GM23248 (cell line): ENCODE data around the gene LAMA5. TPM values are rescaled to one million over a fixed set of nuclear protein-coding genes. Genes with fewer than 3 reads are reported as not detected.

Experiments used
- DNase-seq: peaks from one replicate; pipeline ENCODE4 v3.0.0-alpha.2; 2015
- H2AFZ ChIP-seq: fragments of 200-600 bp; sonication (generic); 2 replicates; pipeline ENCODE4 v1.6.1; 2016; ENCODE audit warnings: antibody characterized with exemption
- H3F3A ChIP-seq: fragments of 200-600 bp; sonication (generic); 2 replicates; pipeline ENCODE4 v1.6.1; 2016; ENCODE audit warnings: mild to moderate bottlenecking, antibody characterized with exemption, mixed run types; ENCODE audit not compliant: insufficient read depth
- H3K27ac ChIP-seq: fragments of 200-600 bp; sonication (generic); 2 replicates; pipeline ENCODE4 v1.5.1; 2016; ENCODE audit warnings: mild to moderate bottlenecking
- H3K27me3 ChIP-seq: fragments of 200-600 bp; sonication (generic); replicated peaks from 2 replicates; pipeline ENCODE4 v1.6.1; 2016; ENCODE audit warnings: mild to moderate bottlenecking; ENCODE audit not compliant: insufficient read depth
- H3K36me3 ChIP-seq: fragments of 200-600 bp; sonication (generic); 2 replicates; pipeline ENCODE4 v1.6.1; 2016; ENCODE audit warnings: low read depth, mild to moderate bottlenecking
- H3K4me1 ChIP-seq: fragments of 200-600 bp; sonication (generic); 2 replicates; pipeline ENCODE4 v1.6.1; 2016; ENCODE audit warnings: mild to moderate bottlenecking; ENCODE audit not compliant: insufficient read depth
- H3K4me2 ChIP-seq: fragments of 200-600 bp; sonication (generic); one replicate; pipeline ENCODE4 v1.6.1; 2016; ENCODE audit warnings: mild to moderate bottlenecking; ENCODE audit not compliant: unreplicated experiment
- H3K4me3 ChIP-seq: fragments of 200-600 bp; sonication (generic); 2 replicates; pipeline ENCODE4 v1.5.1; 2016; ENCODE audit warnings: mild to moderate bottlenecking
- H3K79me2 ChIP-seq: fragments of 200-600 bp; sonication (generic); 2 replicates; pipeline ENCODE4 v1.6.1; 2016; ENCODE audit warnings: mild to moderate bottlenecking; ENCODE audit not compliant: insufficient read depth
- H3K9ac ChIP-seq: fragments of 200-600 bp; sonication (generic); 2 replicates; pipeline ENCODE4 v1.6.1; 2016; ENCODE audit warnings: mild to moderate bottlenecking
- H3K9me2 ChIP-seq: fragments of 200-600 bp; sonication (generic); 2 replicates; pipeline ENCODE4 v1.6.1; 2016; ENCODE audit warnings: mixed run types, mild to moderate bottlenecking, moderate library complexity; ENCODE audit not compliant: insufficient read depth
- H3K9me3 ChIP-seq: fragments of 200-600 bp; sonication (generic); one replicate; pipeline ENCODE4 v1.6.1; 2017; ENCODE audit warnings: low read depth
- H4K20me1 ChIP-seq: fragments of 200-600 bp; sonication (generic); 2 replicates; pipeline ENCODE4 v1.6.0; 2016; ENCODE audit not compliant: insufficient read depth
- EZH2 ChIP-seq: fragments of 200-600 bp; sonication (generic); IDR thresholded peaks from 2 replicates; pipeline ENCODE4 v1.6.1; 2018; ENCODE audit warnings: antibody characterized with exemption, mild to moderate bottlenecking; ENCODE audit not compliant: insufficient read depth, poor library complexity, severe bottlenecking
- EZH2phosphoT487 ChIP-seq: fragments of 200-600 bp; sonication (generic); IDR thresholded peaks from 2 replicates; pipeline ENCODE4 v1.6.1; 2018; ENCODE audit warnings: antibody characterized with exemption, moderate library complexity, mild to moderate bottlenecking, low read depth; ENCODE audit not compliant: insufficient read depth
- WGBS, 2 experiments: methylation state at CpG; one replicate each; pipeline ENCODE4 v1.1.6; 2015 to 2017; ENCODE audit warnings: low lambda C conversion rate in 2 of 2, low coverage in 1 of 2; ENCODE audit errors: missing lambda C conversion rate in 2 of 2; 5-methylcytosine and 5-hydroxymethylcytosine counted together
- in situ Hi-C: fragments of 300-500 bp; cut with MboI; formaldehyde crosslinking; loops from 2 replicates; pipeline ENCODE4 v1.15.0; 2020
- polyA plus RNA-seq: library from polyadenylated mRNA; unstranded; fragments of >200 nt; fragmentation: Nextera tagmentation; extraction: Ambion mirVana; gene quantifications from 2 replicates; pipeline ENCODE4 v1.2.1, GENCODE V29; 2016
- total RNA-seq: library from RNA; depleted of rRNA; stranded (reverse); fragments of >200 nt; shearing (Covaris generic); gene quantifications from 2 replicates; pipeline ENCODE4 v1.2.3, GENCODE V29; 2014

Gene LAMA5
- total and polyA plus RNA-seq, 2 experiments from 2014 or later = 4.5 to 6.0 TPM

DNA sequence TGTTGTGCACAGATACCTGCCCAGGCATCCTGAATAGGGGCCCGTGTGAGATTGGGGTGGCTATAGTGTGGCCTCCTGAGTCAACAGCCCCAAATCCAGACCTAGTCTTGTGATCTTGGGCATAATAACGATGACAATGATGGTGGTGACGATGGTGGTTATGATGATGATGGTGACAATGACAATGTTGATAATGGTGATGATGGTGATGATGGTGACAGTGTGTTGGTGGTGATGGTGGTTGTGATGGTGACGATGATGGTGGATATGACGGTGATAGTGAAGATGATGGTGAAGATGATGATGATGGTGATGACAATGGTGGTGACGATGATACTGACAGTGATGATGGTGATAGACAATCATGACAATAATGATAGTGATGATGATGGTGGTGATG lies 14.7 kb upstream of the LAMA5 start:
- no peaks in the 10 kb centered on the region for H3K9me3 ChIP-seq
- no peak for DNase-seq
- H3K27ac ChIP-seq = peak overlapping the region; percentile 70

DNA sequence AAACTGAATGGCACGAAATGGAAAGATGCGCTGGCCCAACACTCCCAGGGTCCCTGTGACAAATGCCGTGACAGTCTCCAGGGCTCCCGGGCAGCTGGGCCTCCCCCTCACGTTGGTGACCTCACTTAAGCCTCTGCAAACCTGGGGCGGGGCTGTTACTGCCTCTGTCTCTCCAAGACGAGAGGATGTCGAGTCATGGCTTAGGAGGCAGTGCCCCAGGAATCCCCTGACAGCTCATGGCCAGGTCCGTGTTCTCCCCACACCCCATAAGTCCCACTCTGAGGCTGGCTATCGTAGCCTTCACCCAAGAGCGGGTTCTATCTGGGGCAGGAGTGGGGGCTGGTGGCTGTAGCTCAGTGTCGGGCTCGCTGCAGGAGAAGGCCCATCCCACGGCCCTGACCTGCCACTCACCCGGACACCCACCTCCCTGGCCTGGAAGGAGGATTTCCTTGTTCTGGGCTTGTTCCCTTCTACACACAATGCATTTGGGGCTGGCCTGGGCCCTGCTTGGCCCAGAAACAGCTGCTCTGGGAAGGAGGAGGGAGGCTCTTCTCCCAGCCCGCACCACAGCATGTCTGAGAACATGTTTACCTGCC lies 14.2 kb upstream of the LAMA5 start:
- Histone ChIP-seq H3K79me2 (peaks cover 43% of the 10 kb centered on the region), H3K36me3 (no peaks in the 10 kb centered on the region), H3F3A (peaks cover 4% of the 10 kb centered on the region; the same call in 1 of the 2 replicates), H3K9me3 (no peaks in the 10 kb centered on the region), H3K27ac (peak overlapping the region; percentile 70), H3K4me2 (no peak overlapping the region), H3K27me3 (no peaks in the 10 kb centered on the region), H3K9ac (peak overlapping the region; percentile 52; the same call in 1 of the 2 replicates), H3K9me2 (no peaks in the 10 kb centered on the region), H2AFZ (no peak overlapping the region), H3K4me1 (peaks cover 20% of the 10 kb centered on the region), H3K4me3 (no peak overlapping the region), H4K20me1 (no peaks in the 10 kb centered on the region)
- TF ChIP-seq EZH2 (no peak), EZH2phosphoT487 (no peak)
- in situ Hi-C loops = loop anchor here (25.0 kb wide), 1 partner anchor 369 kb away; no protein-coding TSS in a partner anchor
- DNase-seq = peak; percentile 91
- WGBS, 2 experiments = 55 to 58% methylated on average over 14 to 16 of the region's 16 CpGs

More for the DNA sequence above, 14.7 kb upstream of the LAMA5 start:
- Histone ChIP-seq H3K9me2 (no peaks in the 10 kb centered on the region), H3K4me1 (peaks cover 20% of the 10 kb centered on the region), H2AFZ (no peak overlapping the region), H3K4me3 (no peak overlapping the region), H3F3A (peaks cover 4% of the 10 kb centered on the region; the same call in 1 of the 2 replicates), H3K27me3 (no peaks in the 10 kb centered on the region), H3K36me3 (no peaks in the 10 kb centered on the region), H3K79me2 (peaks cover 48% of the 10 kb centered on the region), H3K4me2 (no peak overlapping the region), H4K20me1 (no peaks in the 10 kb centered on the region), H3K9ac (peak overlapping the region; percentile 41; the same call in 1 of the 2 replicates)
- 98 to 99% methylated on average over 6 of the region's 6 CpGs for WGBS, 2 experiments
- in situ Hi-C loops = loop anchor here (25.0 kb wide), 1 partner anchor 370 kb away; no protein-coding TSS in a partner anchor
- TF ChIP-seq EZH2 (no peak), EZH2phosphoT487 (no peak)

DNA sequence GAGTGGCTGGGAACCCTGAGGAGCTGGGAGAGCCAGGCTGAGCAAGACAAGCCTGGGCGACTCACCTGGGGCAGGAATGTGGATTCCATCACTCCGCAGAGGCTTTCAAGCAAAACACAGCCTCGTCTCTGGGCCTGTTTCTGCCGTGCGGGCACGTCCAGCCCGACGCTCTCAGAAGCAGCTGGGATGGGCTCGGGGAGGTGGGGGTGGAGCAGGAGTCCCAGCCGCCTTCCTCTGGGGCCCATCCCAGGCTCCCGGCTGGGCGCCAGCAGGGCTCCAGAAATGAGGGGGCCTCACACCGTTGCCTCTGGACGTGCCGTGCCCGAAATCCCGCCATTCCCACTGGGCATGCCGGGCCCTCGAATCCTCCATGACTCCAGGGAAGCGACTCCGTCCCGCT lies 11.1 kb upstream of the LAMA5 start:
- no peak overlapping the region for H3K27ac ChIP-seq
- 81 to 85% methylated on average over 16 to 20 of the region's 22 CpGs for WGBS, 2 experiments
- H3K4me1 ChIP-seq = peaks cover 13% of the 10 kb centered on the region
- H2AFZ ChIP-seq = no peak overlapping the region
- no peaks in the 10 kb centered on the region for H3K9me2 ChIP-seq
- H3K4me3 ChIP-seq = no peak overlapping the region
- TF ChIP-seq EZH2 (no peak), EZH2phosphoT487 (no peak)
- in situ Hi-C loops = loop anchor here (25.0 kb wide), 1 partner anchor 366 kb away; no protein-coding TSS in a partner anchor
- H3K36me3 ChIP-seq = no peaks in the 10 kb centered on the region
- peaks cover 16% of the 10 kb centered on the region; the same call in 1 of the 2 replicates for H3K79me2 ChIP-seq
- no peaks in the 10 kb centered on the region for H3K9me3 ChIP-seq
- no peak overlapping the region for H3K4me2 ChIP-seq
- H3F3A ChIP-seq = no peaks in the 10 kb centered on the region
- no peaks in the 10 kb centered on the region for H4K20me1 ChIP-seq
- DNase-seq = no peak
- no peaks in the 10 kb centered on the region for H3K27me3 ChIP-seq
- no peak overlapping the region for H3K9ac ChIP-seq

DNA sequence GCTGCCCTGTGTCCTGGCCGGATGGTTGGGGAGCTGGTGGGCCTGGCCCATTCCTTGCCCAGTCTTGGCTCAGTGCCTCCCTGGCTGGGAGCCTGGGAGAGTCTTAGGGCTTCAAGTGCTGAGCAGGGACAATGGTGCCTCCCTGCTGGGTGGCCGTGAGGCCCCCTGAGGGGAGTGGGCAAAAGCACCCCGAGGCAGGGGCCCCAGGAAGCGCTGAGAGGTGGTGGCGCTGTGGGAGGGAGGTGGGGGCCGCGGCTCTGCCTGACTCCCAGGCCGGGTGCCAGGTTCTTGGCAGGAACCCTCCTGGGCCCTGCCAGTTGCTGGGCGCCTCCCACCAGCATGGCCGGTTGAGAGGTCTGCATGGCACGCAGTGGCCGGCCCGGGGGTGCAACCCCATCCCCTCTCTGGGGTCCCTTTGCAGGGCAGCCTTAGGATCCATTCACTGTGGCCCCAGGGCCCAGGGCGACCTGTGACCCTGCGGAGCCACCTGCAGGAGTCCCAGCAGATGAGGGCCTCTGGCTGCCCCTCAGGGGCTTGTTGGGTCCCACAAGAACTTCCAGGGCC lies 10.6 kb upstream of the LAMA5 start:
- Histone ChIP-seq H3K79me2 (peaks cover 11% of the 10 kb centered on the region; the same call in 1 of the 2 replicates), H3K27me3 (no peaks in the 10 kb centered on the region), H4K20me1 (no peaks in the 10 kb centered on the region), H3K27ac (no peak overlapping the region), H3K4me3 (no peak overlapping the region), H2AFZ (no peak overlapping the region), H3K4me2 (no peak overlapping the region), H3F3A (no peaks in the 10 kb centered on the region), H3K9me3 (no peaks in the 10 kb centered on the region), H3K4me1 (peaks cover 13% of the 10 kb centered on the region), H3K36me3 (no peaks in the 10 kb centered on the region), H3K9me2 (no peaks in the 10 kb centered on the region), H3K9ac (no peak overlapping the region)
- 47 to 56% methylated on average over 12 to 14 of the region's 15 CpGs for WGBS, 2 experiments
- DNase-seq = no peak
- in situ Hi-C loops = loop anchor here (25.0 kb wide), 1 partner anchor 365 kb away; no protein-coding TSS in a partner anchor
- no peak for TF ChIP-seq EZH2phosphoT487
- TF ChIP-seq EZH2 = no peak
